HG03175 (cell line): ENCODE data around the gene CCNJL.
"Not testable (repeated sequence)": the region's sequence is repeated elsewhere in the genome, so short reads cannot be mapped to it uniquely, and the experiment has no call there.

ENCODE experiments used
- ATAC-seq: cut with Tn5 transposase; IDR thresholded peaks from one replicate; pipeline ENCODE4 v1.9.1; 2021; ENCODE audit warnings: mild to moderate bottlenecking, moderate library complexity; ENCODE audit not compliant: unreplicated experiment

CCNJL gene, protein sequence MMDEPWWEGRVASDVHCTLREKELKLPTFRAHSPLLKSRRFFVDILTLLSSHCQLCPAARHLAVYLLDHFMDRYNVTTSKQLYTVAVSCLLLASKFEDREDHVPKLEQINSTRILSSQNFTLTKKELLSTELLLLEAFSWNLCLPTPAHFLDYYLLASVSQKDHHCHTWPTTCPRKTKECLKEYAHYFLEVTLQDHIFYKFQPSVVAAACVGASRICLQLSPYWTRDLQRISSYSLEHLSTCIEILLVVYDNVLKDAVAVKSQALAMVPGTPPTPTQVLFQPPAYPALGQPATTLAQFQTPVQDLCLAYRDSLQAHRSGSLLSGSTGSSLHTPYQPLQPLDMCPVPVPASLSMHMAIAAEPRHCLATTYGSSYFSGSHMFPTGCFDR

GRCh38 chr5:160312134-160312959 is at the start of gene CCNJL:
Gene CCNJL, minus strand, starts transcription at chr5:160312564. Its CDS starts 641 bp downstream, at chr5:160311923.
- peak; percentile 52 for ATAC-seq

GRCh38 chr5:160361624-160362228 is 49.4 kb upstream of the CCNJL start:
- no peak for ATAC-seq

DNA sequence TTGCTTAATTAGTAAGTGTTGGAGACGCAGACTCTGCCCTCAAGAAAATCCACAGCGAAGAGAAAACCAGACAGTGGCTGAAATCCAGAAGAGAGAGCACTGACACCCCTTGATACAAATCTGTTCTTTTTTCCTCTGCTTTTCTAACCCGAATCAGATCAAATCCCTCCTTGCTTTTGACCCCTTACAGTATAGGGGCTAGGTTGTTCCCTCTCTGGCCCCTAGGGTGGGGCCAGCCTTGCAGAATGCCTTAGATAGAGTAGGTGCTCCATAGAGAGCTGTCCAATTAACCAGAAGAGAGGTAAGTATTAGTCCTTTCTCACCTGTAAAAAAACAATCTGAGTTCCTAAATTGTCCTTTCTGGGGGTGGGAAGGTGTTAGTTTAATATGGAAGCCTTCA is 47.9 kb upstream of the CCNJL start:
- ATAC-seq, result no peak

DNA sequence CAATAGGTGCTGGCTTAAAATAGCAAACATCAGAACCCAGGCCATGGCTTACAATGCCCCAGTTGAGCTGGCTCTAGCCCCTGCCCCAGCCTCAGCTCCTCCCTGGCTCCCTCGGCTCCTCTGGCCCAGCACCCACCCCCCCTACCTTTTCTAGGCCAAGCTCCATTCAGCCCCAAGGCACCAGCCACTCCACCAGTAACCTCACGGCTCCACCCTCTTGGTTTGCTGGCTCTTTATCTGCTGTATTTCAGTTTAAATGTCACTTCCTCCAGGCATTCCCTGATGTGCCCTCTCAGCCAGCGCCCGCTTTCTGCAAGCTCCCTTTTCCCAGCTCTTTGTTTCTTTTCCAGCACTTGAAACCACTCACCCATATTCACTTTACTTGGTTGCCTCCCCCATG is 47.5 kb upstream of the CCNJL start:
- ATAC-seq, result no peak

- no peak for ATAC-seq
These were observed 46.9 kb upstream of the CCNJL start for GRCh38 chr5:160359242-160359641.

GRCh38 chr5:160357861-160358411 is 45.6 kb upstream of the CCNJL start:
- ATAC-seq, result no peak

- no peak for ATAC-seq
These were observed 45.0 kb upstream of the CCNJL start for GRCh38 chr5:160357394-160357793.

DNA sequence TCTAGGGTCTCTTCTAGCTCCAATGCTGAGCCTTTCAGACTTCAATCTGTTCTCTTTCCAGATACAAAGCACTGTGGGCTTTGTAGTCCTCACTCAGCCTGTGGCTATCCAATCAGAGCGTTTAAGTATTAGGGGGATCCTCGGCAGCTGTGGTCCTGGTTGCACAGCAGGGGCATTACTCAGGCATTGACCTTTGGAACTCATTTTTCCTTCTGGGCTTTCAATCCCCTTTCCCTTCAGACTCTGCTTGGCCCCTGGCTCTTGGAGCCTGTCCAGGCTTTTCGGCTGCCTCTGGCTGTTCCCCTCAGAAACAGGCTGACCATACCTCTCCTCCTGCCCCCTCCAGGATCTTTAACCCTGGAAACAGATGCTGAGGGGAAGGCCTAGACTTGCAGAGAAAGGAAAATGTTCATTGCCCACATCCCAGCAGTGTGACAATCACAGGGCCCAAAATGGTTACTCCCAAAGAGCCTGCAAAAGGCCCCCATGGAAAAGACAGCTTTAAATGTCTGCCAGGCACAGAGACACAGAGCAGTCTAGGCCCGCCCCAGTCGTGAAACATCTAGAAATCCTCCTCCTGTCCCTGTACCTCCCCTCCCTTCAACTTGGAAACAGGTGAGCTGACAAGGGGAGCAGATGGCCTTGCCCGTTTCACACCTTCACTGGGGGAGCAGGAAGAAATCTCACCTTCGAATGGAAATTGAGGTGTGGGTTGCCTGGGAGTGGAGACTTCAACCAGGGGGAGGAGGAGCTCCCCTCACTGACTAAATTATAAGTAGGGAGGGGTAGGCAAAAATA is 44.4 kb upstream of the CCNJL start:
- ATAC-seq, result no peak

GRCh38 chr5:160354666-160355065 is 42.3 kb upstream of the CCNJL start:
- no peak for ATAC-seq

- no peak for ATAC-seq
These were observed 41.0 kb upstream of the CCNJL start for GRCh38 chr5:160353379-160353778.

- no peak for ATAC-seq
These were observed 39.9 kb upstream of the CCNJL start for GRCh38 chr5:160352308-160352707.

- no peak for ATAC-seq
These were observed 37.6 kb upstream of the CCNJL start for GRCh38 chr5:160349935-160350303.

DNA sequence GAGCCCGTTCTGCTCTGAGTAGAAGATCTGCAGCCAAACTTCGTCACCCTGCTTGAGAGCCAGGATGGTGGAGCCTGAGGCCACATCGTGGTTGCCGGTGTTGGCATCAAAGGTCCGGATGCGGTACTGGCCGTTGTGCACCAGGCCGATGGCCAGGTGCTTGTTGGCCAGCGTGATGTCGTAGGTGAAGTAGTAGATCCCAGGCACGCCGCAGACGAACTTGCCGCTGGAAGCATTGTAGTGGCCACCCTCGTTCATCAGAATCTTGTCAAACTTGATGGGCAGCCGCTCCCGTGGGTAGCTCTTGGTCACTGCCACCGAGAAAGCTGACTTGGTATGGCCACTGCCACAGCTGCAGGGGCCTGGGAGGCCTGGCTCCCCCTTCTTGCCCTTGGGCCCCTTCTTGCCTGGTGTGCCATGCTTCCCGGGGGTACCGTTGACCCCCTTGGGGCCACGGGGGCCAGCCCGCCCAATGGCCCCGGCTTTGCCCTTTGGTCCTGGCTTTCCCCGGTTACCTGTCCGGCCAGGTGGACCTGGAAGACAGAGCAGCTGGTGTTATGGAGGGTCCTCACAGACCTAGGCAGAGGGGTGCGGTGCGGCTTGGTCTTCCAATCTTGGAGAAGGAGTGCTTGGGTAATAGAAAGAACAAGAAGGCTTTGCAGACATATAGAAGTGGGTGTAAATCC is 37.0 kb upstream of the CCNJL start:
- no peak for ATAC-seq

- ATAC-seq, result no peak
These were observed 35.7 kb upstream of the CCNJL start for GRCh38 chr5:160348080-160348479.

DNA sequence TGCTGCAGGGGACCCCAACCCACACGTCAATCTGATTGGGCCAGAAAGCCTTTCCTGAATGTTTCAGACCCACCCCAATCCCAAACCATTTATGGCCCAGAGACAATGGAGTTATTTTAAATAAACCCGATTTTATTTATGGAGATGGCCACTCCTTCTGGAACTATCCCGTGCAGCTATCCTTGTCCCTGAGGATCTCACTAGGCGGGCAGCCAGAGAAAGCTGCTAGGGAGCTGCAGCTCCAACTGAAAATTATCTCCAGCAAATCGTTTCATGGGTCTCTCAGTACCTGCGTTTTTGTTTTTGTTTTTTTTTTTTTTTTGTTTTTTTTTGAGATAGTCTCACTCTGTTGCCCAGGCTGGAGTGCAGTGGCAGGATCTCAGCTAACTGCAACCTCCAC is 35.1 kb upstream of the CCNJL start:
- ATAC-seq, result no peak

GRCh38 chr5:160342413-160342941 is 30.1 kb upstream of the CCNJL start:
- ATAC-seq, result no peak

DNA sequence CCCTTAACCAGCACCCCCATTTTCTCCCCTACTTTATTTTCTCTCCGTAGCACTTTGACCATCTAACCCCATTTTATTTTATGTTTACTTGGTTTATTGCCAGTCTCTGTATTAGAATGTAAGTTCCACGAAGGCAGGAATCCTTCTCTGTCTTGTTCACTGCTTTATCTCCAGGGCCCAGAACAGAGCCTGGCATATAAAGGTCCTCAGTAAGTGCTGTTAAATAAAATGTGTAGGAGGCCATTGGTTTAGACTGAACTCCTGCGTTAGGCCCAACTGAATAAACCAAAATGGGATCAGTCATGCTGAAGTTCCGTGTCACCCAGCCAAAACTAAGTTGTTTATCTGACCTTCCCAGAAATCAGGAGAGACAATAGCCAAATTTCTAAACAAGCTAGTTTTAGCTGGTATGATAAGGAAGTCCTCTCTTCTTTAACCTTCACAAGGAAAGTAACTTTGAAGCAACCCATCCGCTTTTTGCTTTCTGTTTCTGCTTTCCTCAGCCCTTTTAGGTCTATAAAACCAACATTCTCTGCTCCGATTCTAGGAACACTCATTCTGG is 29.0 kb upstream of the CCNJL start:
- ATAC-seq, result no peak

- not testable (repeated sequence) for ATAC-seq
These were observed 28.1 kb upstream of the CCNJL start for GRCh38 chr5:160340513-160340912.

DNA sequence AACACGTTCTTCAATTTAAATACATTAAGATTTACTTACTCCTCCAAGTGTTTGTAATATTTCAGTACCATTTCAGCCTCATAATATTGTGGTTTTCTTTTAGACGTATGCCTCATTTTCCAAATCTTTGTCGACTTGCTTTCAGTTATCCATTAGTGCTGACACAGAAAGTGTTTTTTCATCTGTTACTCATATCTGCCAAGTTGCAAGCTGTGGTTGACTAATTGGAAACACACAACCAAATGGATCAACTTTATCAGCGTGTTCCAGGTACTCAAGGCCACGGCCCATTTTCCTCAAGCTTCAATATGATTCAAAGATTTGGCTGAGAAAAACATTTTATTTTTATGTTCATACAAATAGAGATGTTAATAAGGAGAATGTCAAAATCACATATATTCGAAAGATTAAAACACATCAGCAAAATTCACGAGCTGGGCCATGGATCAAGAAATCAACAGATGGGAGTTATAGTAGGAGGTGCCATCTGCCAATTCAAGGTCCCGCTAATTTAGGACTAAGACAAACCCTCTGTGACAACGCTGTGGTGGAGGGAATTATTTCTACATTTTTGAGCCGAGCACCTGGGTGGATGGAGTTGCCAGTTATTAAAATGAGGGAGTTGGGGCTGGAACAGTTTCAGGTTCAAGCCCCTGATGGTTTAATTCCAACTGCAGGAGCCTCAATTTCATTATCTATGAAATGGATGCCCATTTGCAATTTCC is 27.2 kb upstream of the CCNJL start:
- no peak for ATAC-seq
